Measurements from ENCODE around the gene ARPC1B. TPM values are rescaled to one million over a fixed set of nuclear protein-coding genes. Genes with fewer than 3 reads are reported as not detected.

ARPC1B gene
- total and polyA plus RNA-seq, 2 donors (not counting 1 experiment from before 2014, with no cell fraction given) = 142 to 563 TPM

DNA sequence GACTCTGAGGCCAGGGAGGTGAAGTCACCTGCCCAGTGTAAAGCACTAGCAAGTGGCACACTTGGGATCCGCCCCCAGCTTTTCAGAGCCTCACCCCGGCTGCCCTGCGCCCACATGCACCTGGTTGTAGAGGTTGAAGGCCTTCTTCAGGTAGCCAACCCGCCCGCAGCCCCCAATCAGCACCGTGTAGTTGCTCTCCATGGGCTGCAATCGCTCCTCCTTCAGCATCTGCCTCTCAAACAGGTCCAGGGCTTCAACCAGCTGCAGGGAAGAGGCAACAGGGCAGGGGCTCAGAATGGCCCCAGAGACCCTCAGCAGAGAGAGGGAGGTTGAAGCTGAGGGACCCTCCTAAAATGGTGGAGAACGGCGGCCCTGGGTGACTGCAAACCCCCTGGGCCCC is 58.6 kb downstream of the ARPC1B start:
- POLR2A ChIA-PET = no interaction called here
- H3K9me3 ChIP-seq (ENCODE audit: control extremely low read depth in 1 of 3, control insufficient read depth in 2 of 3, insufficient read depth in 1 of 3, low read length in 2 of 3) = no peaks in the 10 kb centered on the region
- TF ChIP-seq, protein P1, sequence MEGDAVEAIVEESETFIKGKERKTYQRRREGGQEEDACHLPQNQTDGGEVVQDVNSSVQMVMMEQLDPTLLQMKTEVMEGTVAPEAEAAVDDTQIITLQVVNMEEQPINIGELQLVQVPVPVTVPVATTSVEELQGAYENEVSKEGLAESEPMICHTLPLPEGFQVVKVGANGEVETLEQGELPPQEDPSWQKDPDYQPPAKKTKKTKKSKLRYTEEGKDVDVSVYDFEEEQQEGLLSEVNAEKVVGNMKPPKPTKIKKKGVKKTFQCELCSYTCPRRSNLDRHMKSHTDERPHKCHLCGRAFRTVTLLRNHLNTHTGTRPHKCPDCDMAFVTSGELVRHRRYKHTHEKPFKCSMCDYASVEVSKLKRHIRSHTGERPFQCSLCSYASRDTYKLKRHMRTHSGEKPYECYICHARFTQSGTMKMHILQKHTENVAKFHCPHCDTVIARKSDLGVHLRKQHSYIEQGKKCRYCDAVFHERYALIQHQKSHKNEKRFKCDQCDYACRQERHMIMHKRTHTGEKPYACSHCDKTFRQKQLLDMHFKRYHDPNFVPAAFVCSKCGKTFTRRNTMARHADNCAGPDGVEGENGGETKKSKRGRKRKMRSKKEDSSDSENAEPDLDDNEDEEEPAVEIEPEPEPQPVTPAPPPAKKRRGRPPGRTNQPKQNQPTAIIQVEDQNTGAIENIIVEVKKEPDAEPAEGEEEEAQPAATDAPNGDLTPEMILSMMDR (IDR thresholded peaks at IDR 0.05) = no peak
- no peak for TF ChIP-seq EZH2 (IDR thresholded peaks at IDR 0.05; ENCODE audit: borderline replicate concordance, insufficient read depth, low read depth, low read length, poor library complexity, severe bottlenecking)
- H3K4me3 Mint-ChIP-seq = no peak overlapping the region
- H3K9me3 Mint-ChIP-seq (ENCODE audit: insufficient read depth) = no peaks in the 10 kb centered on the region
- 93% methylated on average over 7 of the region's 9 CpGs for WGBS (ENCODE audit: insufficient coverage)
- H3K9ac ChIP-seq (ENCODE audit: low read length) = no peak overlapping the region
- H3K27ac ChIP-seq (ENCODE audit: low read length in 2 of 2) = no peak overlapping the region
- H3K79me2 ChIP-seq (ENCODE audit: control insufficient read depth, insufficient read depth, low read length) = no peaks in the 10 kb centered on the region
- DNase-seq (no peak), ATAC-seq (ENCODE audit: low read depth) (no peak)
- H3K27me3 ChIP-seq (replicated peaks in 1 of 4; ENCODE audit: control extremely low read depth in 1 of 4, control insufficient read depth in 3 of 4, insufficient read depth in 4 of 4, low read length in 3 of 4) = no peaks in the 10 kb centered on the region
- peaks cover 0 to 37% of the 10 kb centered on the region in 2 experiments for H3K36me3 ChIP-seq (replicated peaks in 1 of 2; ENCODE audit: control extremely low read depth in 1 of 2, control insufficient read depth in 1 of 2, extremely low read depth in 1 of 2, insufficient read depth in 2 of 2, low read length in 1 of 2)
- CTCF ChIA-PET = no interaction called here
- no peaks in the 10 kb centered on the region for H3K27me3 Mint-ChIP-seq
- no peaks in the 10 kb centered on the region for H4K20me1 ChIP-seq (ENCODE audit: control insufficient read depth, insufficient read depth, low read length, poor library complexity, severe bottlenecking)
- no peaks in the 10 kb centered on the region for H3K4me1 Mint-ChIP-seq
- no peak overlapping the region for H3K4me2 ChIP-seq (replicated peaks; ENCODE audit: low read depth, low read length, poor library complexity, severe bottlenecking)
- no peak overlapping the region for H2AFZ ChIP-seq (ENCODE audit: insufficient read depth, low read depth, low read length, poor library complexity, severe bottlenecking)
- intact Hi-C loops (cut with micrococcal nuclease) = no loop called here
- H3K4me1 ChIP-seq (ENCODE audit: control insufficient read depth in 2 of 2, insufficient read depth in 2 of 2, low read length in 2 of 2) = peaks cover 0 to 9% of the 10 kb centered on the region in 2 donors
- no peak overlapping the region for H3K27ac Mint-ChIP-seq
- no peak overlapping the region for H3K4me3 ChIP-seq (ENCODE audit: control extremely low read depth in 1 of 5, extremely low read depth in 1 of 5, insufficient read depth in 1 of 5, low read depth in 2 of 5, low read length in 4 of 5)

DNA sequence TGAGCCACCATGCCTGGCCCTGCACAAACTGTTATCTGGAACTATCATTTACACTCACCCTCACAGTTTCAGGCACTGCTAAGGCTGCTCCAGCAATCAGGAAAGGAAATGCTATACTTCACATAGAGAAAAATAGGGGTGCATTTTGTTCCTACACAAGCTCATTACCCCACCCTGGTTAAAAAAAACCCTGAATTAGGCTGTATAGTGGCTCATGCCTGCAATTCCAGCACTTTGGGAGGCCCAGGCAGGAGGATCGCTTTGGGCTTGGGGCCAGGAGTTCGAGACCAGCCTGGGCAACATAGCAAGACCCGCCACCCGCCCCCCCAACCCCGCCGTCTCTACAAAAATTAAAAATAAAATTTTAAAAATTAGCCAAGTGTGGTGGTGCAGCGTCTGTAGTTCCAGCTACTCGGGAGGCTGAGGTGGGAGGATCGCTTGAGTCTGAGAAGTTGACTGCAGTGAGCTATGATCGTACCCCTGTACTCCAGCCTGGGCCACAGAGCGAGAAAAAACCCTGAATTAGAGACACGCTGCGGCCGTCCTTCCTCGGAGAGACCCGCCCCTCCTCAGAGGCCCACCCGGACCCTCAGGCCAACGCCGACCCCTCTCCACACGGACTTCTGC is 63.5 kb downstream of the ARPC1B start:
- peak overlapping the region; percentile 97 for H3K4me2 ChIP-seq (replicated peaks; ENCODE audit: low read depth, low read length, poor library complexity, severe bottlenecking)
- H3K27me3 ChIP-seq (replicated peaks in 1 of 4; ENCODE audit: control extremely low read depth in 1 of 4, control insufficient read depth in 3 of 4, insufficient read depth in 4 of 4, low read length in 3 of 4) = no peaks in the 10 kb centered on the region
- peaks cover 10% of the 10 kb centered on the region for H4K20me1 ChIP-seq (ENCODE audit: control insufficient read depth, insufficient read depth, low read length, poor library complexity, severe bottlenecking)
- peak overlapping the region; percentile 38 to 97 (median 92) for H3K4me3 ChIP-seq (ENCODE audit: control extremely low read depth in 1 of 5, extremely low read depth in 1 of 5, insufficient read depth in 1 of 5, low read depth in 2 of 5, low read length in 4 of 5)
- ChIA-PET POLR2A (interaction anchor here (1.7 to 1.9 kb wide), 2 partner anchors 29 to 120 kb away, joined by 6 to 8 read pairs; partner anchors contain the start of genes BUD31, PDAP1 and ZNF655), CTCF (interaction anchor here (1.3 kb wide), 1 partner anchor 72 kb away, joined by 3 read pairs; no protein-coding TSS in a partner anchor)
- 2% methylated on average over 14 of the region's 20 CpGs for WGBS (ENCODE audit: insufficient coverage)
- H3K9me3 Mint-ChIP-seq (ENCODE audit: insufficient read depth) = no peaks in the 10 kb centered on the region
- DNase-seq (no peak), ATAC-seq (ENCODE audit: low read depth) (peak; percentile 6)
- no peaks in the 10 kb centered on the region for H3K9me3 ChIP-seq (ENCODE audit: control extremely low read depth in 1 of 3, control insufficient read depth in 2 of 3, insufficient read depth in 1 of 3, low read length in 2 of 3)
- H3K27me3 Mint-ChIP-seq = no peaks in the 10 kb centered on the region
- peaks cover 0 to 12% of the 10 kb centered on the region in 2 experiments for H3K36me3 ChIP-seq (replicated peaks in 1 of 2; ENCODE audit: control extremely low read depth in 1 of 2, control insufficient read depth in 1 of 2, extremely low read depth in 1 of 2, insufficient read depth in 2 of 2, low read length in 1 of 2)
- peaks cover 34% of the 10 kb centered on the region for H3K79me2 ChIP-seq (ENCODE audit: control insufficient read depth, insufficient read depth, low read length)
- peaks cover 12 to 24% of the 10 kb centered on the region in 2 donors for H3K4me1 ChIP-seq (ENCODE audit: control insufficient read depth in 2 of 2, insufficient read depth in 2 of 2, low read length in 2 of 2)
- peak overlapping the region; percentile 59 to 79 for H3K27ac ChIP-seq (ENCODE audit: low read length in 2 of 2)
- peak overlapping the region; percentile 97 for H3K4me3 Mint-ChIP-seq
- H3K9ac ChIP-seq (ENCODE audit: low read length) = peak overlapping the region; percentile 91
- peak overlapping the region; percentile 95 for H3K27ac Mint-ChIP-seq
- H2AFZ ChIP-seq (ENCODE audit: insufficient read depth, low read depth, low read length, poor library complexity, severe bottlenecking) = peak overlapping the region; percentile 99
- TF ChIP-seq EZH2 (IDR thresholded peaks at IDR 0.05; ENCODE audit: borderline replicate concordance, insufficient read depth, low read depth, low read length, poor library complexity, severe bottlenecking) = no peak
- TF ChIP-seq, protein P1 (IDR thresholded peaks at IDR 0.05) = no peak
- peaks cover 24% of the 10 kb centered on the region for H3K4me1 Mint-ChIP-seq
- intact Hi-C loops (cut with micrococcal nuclease) = loop anchor here (1.0 to 2.0 kb wide), 3 partner anchors 28 to 63 kb away; partner anchors contain the start of genes ARPC1B, ATP5MF, BUD31 and PDAP1

Data from B cell (primary cell).